ENCODE measurements around the gene FOXO6.

- no peak for TF ChIP-seq POLR2A (IDR thresholded peaks at IDR 0.05)
- TF ChIP-seq CTCF (IDR thresholded peaks at IDR 0.05), result no peak
Measured at GRCh38 chr1:41391834-41392527, 30.7 kb downstream of the FOXO6 start.

Data from right lobe of liver (tissue), 4 donors.